Neural progenitor cell (in vitro differentiated cells): ENCODE data around the gene THBD.

Experiments used
- EZH2 ChIP-seq: fragments of 200-600 bp; sonication (generic); IDR thresholded peaks from 2 replicates; pipeline ENCODE4 v1.6.1; 2017; ENCODE audit warnings: antibody characterized with exemption, mild to moderate bottlenecking, moderate library complexity
- TF ChIP-seq, protein P1 (sequence below): fragments of 200-600 bp; sonication (generic); IDR thresholded peaks from 2 replicates; pipeline ENCODE4 v1.5.1; 2017; ENCODE audit warnings: antibody characterized with exemption, mild to moderate bottlenecking

- TF ChIP-seq EZH2, result no peak
- TF ChIP-seq, protein P1, sequence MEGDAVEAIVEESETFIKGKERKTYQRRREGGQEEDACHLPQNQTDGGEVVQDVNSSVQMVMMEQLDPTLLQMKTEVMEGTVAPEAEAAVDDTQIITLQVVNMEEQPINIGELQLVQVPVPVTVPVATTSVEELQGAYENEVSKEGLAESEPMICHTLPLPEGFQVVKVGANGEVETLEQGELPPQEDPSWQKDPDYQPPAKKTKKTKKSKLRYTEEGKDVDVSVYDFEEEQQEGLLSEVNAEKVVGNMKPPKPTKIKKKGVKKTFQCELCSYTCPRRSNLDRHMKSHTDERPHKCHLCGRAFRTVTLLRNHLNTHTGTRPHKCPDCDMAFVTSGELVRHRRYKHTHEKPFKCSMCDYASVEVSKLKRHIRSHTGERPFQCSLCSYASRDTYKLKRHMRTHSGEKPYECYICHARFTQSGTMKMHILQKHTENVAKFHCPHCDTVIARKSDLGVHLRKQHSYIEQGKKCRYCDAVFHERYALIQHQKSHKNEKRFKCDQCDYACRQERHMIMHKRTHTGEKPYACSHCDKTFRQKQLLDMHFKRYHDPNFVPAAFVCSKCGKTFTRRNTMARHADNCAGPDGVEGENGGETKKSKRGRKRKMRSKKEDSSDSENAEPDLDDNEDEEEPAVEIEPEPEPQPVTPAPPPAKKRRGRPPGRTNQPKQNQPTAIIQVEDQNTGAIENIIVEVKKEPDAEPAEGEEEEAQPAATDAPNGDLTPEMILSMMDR, result no peak
Observed at GRCh38 chr20:23083553-23084220, 34.2 kb upstream of the THBD start.
